Measurements from ENCODE around the gene MRPL11. TPM values are rescaled to one million over a fixed set of nuclear protein-coding genes. Genes with fewer than 3 reads are reported as not detected.

Gene MRPL11
- polyA plus RNA-seq, 3 donors, result 14.7 to 64.6 (median 59.6) TPM

DNA sequence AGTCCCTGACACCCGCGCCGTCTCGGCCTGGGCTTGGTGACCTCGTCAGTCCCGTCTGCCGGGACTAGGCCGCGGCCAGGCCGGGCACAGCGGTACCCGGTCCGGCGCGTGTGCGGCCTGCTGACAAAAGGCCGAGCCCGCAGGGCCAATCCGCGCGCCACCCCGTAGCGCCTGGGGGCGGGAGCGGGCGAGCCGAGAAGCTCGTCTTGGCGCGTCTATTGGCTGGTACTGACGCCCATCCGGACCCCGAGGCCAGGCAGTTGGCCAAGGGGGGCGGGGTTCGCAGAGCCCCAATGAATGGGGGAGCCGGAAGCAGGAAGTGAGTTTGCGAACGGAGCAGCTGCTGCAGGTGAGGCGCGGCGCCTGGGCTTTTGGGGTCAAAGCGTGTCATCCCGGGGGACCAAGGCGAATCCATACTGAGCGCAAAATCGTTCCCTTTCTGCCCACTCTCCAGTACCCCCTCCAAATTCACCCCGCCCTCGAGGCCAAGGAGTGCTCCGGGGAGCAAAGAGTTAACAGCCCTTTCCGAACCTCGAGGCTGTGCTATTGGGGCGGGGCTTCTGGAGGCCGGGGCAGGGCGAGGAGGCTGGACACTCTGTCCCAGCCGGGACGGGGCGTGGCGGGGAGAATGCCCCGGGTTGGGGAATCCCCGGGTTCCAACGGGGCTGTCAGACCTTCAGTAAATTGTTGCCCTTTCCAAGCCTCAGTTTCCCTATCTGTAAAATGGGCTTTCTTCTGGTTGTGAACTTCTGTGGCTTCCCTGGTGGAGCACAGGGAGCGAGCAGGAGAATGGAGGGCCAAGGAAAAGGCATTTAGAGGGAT is 41.7 kb upstream of the MRPL11 start, which contains the start of gene DPP3:
Gene DPP3 (plus strand): TSS at position 318 of the 822 bp plus-strand sequence. CDS start 1,767 bp downstream, outside the sequence.
- TF ChIP-seq CTCF (IDR thresholded peaks at IDR 0.05), result no peak
- Mint-ChIP-seq H3K4me3 (peak within 1 kb of the TSS; percentile 85 to 89), H3K27me3 (ENCODE audit: low read depth in 3 of 3) (peaks cover 0 to 5% (median 0%) of the 10 kb centered on the region in 3 donors), H3K4me1 (peaks cover 18% of the 10 kb centered on the region), H3K27ac (peak within 1 kb of the TSS; percentile 90 to 96 (median 92)), H3K9me3 (no peaks in the 10 kb centered on the region), H3K36me3 (peaks cover 18 to 33% of the 10 kb centered on the region in 2 donors)
- peak; percentile 96 to 98 (median 96) for DNase-seq
- H3K36me3 ChIP-seq (replicated peaks in 1 of 2; ENCODE audit: control insufficient read depth in 1 of 2, insufficient read depth in 2 of 2, low read length in 2 of 2), result peaks cover 5 to 26% of the 10 kb centered on the region in 2 donors
- peak within 1 kb of the TSS; percentile 51 to 87 (median 77) for H3K4me3 ChIP-seq (replicated peaks in 1 of 3; ENCODE audit: low read depth in 2 of 3, low read length in 3 of 3)
- peak within 1 kb of the TSS; percentile 82 to 96 for H3K27ac ChIP-seq (ENCODE audit: low read depth in 1 of 2, low read length in 2 of 2)
- H3K79me2 ChIP-seq (ENCODE audit: insufficient read depth, low read length), result peaks cover 14% of the 10 kb centered on the region
- H3K27me3 ChIP-seq (ENCODE audit: control insufficient read depth in 2 of 2, insufficient read depth in 2 of 2, low read length in 2 of 2), result no peaks in the 10 kb centered on the region
- WGBS (ENCODE audit: insufficient coverage), result under 1% methylated on average over 53 of the region's 62 CpGs
- H3K9ac ChIP-seq (ENCODE audit: insufficient read depth, low read length, poor library complexity, severe bottlenecking), result peak within 1 kb of the TSS; percentile 97
- H3K4me2 ChIP-seq (replicated peaks; ENCODE audit: extremely low read depth, low read length, poor library complexity, severe bottlenecking), result peak within 1 kb of the TSS; percentile 91
- H3K9me3 ChIP-seq (replicated peaks in 1 of 2; ENCODE audit: control insufficient read depth in 1 of 2, insufficient read depth in 1 of 2, low read length in 2 of 2), result no peaks in the 10 kb centered on the region
- peaks cover 19 to 24% of the 10 kb centered on the region in 2 donors for H3K4me1 ChIP-seq (ENCODE audit: control insufficient read depth in 1 of 2, insufficient read depth in 2 of 2, low read length in 2 of 2)
- peak within 1 kb of the TSS; percentile 89 for H2AFZ ChIP-seq (ENCODE audit: insufficient read depth, low read depth, low read length, poor library complexity, severe bottlenecking)
- intact Hi-C loops (cut with micrococcal nuclease), result loop anchor here (1.0 to 2.0 kb wide), 2 partner anchors 14 to 41 kb away; partner anchors contain the start of gene PELI3 (in 2 of the 2)
- peaks cover 11% of the 10 kb centered on the region for H4K20me1 ChIP-seq (ENCODE audit: insufficient read depth, low read length)

DNA sequence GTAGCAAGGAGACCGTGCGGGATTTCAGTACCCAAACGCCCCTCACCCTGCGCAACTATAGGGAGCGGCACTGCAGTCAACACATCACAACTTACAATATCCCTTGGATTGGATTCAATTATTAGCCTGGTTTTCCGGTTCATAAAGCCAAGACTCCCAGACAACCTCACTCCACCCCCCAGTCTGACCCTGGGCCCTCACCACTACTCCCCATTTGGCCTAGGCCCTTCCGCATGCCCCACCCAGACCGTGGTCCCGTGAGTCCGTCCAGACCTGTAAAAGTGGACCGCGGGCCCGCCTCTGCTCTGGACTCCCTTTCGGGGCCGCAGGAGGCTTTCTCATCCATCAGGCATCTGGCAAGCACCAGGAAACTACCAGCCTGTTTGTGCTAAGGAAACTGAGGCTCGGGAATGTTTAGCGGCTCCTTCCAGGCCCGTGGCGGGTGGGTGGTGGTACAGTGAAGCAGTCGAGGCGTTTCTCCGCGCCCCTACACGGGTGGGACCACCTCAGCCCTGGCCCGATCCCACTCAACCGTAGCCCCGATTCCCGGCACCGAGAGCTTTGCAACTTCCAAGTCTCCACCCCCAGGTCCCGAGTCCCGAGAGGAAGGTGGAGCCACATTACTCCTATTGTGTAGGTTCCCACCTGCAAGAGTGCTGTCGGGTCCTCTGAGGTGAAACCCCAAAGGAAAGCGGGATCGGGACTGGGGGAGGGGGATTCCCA is 40.9 kb upstream of the MRPL11 start:
- peaks cover under 1 to 25% of the 10 kb centered on the region in 2 donors for H3K36me3 ChIP-seq (replicated peaks in 1 of 2; ENCODE audit: control insufficient read depth in 1 of 2, insufficient read depth in 2 of 2, low read length in 2 of 2)
- peaks cover 18 to 30% of the 10 kb centered on the region in 2 donors for H3K36me3 Mint-ChIP-seq
- H3K27me3 Mint-ChIP-seq (ENCODE audit: low read depth in 3 of 3), result peaks cover 0 to 7% (median 0%) of the 10 kb centered on the region in 3 donors
- peaks cover 18% of the 10 kb centered on the region for H3K4me1 Mint-ChIP-seq
- H3K4me3 ChIP-seq (replicated peaks in 1 of 3; ENCODE audit: low read depth in 2 of 3, low read length in 3 of 3), result peak overlapping the region; percentile 46 to 87 (median 77)
- peak overlapping the region; percentile 82 to 96 for H3K27ac ChIP-seq (ENCODE audit: low read depth in 1 of 2, low read length in 2 of 2)
- H3K9me3 Mint-ChIP-seq, result no peaks in the 10 kb centered on the region
- peaks cover 14% of the 10 kb centered on the region for H3K79me2 ChIP-seq (ENCODE audit: insufficient read depth, low read length)
- peak overlapping the region; percentile 89 for H2AFZ ChIP-seq (ENCODE audit: insufficient read depth, low read depth, low read length, poor library complexity, severe bottlenecking)
- intact Hi-C loops (cut with micrococcal nuclease), result loop anchor here (1.0 to 5.0 kb wide), 4 partner anchors 13 to 71 kb away; partner anchors contain the start of genes PELI3 (in 2 of the 2) and MRPL11 (in 1 of the 2)
- H3K4me3 Mint-ChIP-seq, result peak overlapping the region; percentile 85 to 89
- H3K4me1 ChIP-seq (ENCODE audit: control insufficient read depth in 1 of 2, insufficient read depth in 2 of 2, low read length in 2 of 2), result peaks cover 19 to 24% of the 10 kb centered on the region in 2 donors
- peak overlapping the region; percentile 91 for H3K4me2 ChIP-seq (replicated peaks; ENCODE audit: extremely low read depth, low read length, poor library complexity, severe bottlenecking)
- peak overlapping the region; percentile 97 for H3K9ac ChIP-seq (ENCODE audit: insufficient read depth, low read length, poor library complexity, severe bottlenecking)
- no peak for TF ChIP-seq CTCF (IDR thresholded peaks at IDR 0.05)
- H3K27me3 ChIP-seq (ENCODE audit: control insufficient read depth in 2 of 2, insufficient read depth in 2 of 2, low read length in 2 of 2), result no peaks in the 10 kb centered on the region
- 1% methylated on average over 23 of the region's 34 CpGs for WGBS (ENCODE audit: insufficient coverage)
- H3K27ac Mint-ChIP-seq, result peak overlapping the region; percentile 89 to 95 (median 92)
- DNase-seq, result peak in 2 of 3 donors; percentile 2 to 20
- H3K9me3 ChIP-seq (replicated peaks in 1 of 2; ENCODE audit: control insufficient read depth in 1 of 2, insufficient read depth in 1 of 2, low read length in 2 of 2), result no peaks in the 10 kb centered on the region
- H4K20me1 ChIP-seq (ENCODE audit: insufficient read depth, low read length), result peaks cover 11% of the 10 kb centered on the region

All from CD14-positive monocyte (primary cell).